ENCODE data around the gene TRIM2. TPM values are rescaled to one million over a fixed set of nuclear protein-coding genes. Genes with fewer than 3 reads are reported as not detected.

The TRIM2 gene
- total and polyA plus RNA-seq, 2 donors, result 15.1 to 119 TPM

DNA sequence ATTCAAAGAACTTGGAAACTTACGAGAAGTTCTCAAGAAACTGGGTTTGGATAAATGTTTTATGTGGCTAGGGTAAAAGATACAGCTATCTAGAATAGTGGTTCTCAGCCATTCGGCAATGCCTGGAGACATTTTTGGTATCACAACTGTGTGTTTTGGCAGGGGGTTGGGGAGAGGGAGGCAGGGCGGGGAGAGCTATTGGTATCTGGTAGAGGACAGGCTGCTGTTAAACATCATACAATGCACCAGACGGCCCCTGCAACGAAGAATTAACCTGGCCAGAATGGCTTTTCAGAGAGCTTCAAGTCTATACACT lies 89.5 kb downstream of the TRIM2 start:
- WGBS, result 85% methylated on average over 5 of the region's 5 CpGs
- Histone ChIP-seq H3K36me3 (ENCODE audit: insufficient read depth) (no peaks in the 10 kb centered on the region), H3K27ac (ENCODE audit: low read depth) (no peak overlapping the region), H3K4me1 (ENCODE audit: insufficient read depth) (no peaks in the 10 kb centered on the region), H3K4me3 (ENCODE audit: low read depth, low read length) (no peak overlapping the region)
- no peak for DNase-seq (ENCODE audit: extremely low spot score)

DNA sequence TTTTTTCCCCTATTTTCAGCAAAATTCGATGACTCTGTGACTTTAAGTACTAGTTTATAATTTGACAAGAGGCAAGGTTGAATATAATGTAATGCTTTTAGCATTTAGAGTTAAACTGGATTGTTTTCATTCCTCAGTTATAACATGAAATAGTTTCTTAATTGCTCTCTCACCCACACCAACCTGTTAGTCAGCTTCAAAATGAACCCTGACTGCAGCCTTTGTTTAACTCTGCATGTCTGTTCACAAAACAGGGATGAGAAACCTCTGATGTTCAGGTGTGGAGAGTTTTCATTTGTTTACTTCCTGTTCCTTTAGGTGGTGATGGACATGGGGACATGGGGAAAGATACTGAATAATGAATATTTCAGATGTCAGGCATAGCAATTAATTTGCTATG lies 90.4 kb downstream of the TRIM2 start:
- DNase-seq (ENCODE audit: extremely low spot score), result peak; percentile 18
- H3K36me3 ChIP-seq (ENCODE audit: insufficient read depth), result no peaks in the 10 kb centered on the region
- no peak overlapping the region for H3K27ac ChIP-seq (ENCODE audit: low read depth)
- WGBS, result 94% methylated on average over 1 of the region's 1 CpG
- no peak overlapping the region for H3K4me3 ChIP-seq (ENCODE audit: low read depth, low read length)
- no peaks in the 10 kb centered on the region for H3K4me1 ChIP-seq (ENCODE audit: insufficient read depth)

DNA sequence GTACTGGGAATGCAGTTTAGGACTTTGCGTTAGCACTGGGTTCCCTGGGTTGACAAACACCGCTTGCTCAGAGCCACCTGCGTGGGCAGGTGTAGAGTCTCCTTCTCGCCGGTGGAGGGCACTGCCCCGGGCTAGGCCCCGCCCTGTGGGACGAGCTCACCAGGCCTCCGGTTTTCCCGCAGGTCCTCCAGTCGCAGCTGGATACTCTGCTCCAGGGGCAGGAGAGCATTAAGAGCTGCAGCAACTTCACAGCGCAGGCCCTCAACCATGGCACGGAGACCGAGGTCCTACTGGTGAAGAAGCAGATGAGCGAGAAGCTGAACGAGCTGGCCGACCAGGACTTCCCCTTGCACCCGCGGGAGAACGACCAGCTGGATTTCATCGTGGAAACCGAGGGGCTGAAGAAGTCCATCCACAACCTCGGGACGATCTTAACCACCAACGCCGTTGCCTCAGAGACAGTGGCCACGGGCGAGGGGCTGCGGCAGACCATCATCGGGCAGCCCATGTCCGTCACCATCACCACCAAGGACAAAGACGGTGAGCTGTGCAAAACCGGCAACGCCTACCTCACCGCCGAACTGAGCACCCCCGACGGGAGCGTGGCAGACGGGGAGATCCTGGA lies 91.0 kb downstream of the TRIM2 start:
- 94% methylated on average over 40 of the region's 40 CpGs for WGBS
- no peak for DNase-seq (ENCODE audit: extremely low spot score)
- Histone ChIP-seq H3K4me3 (ENCODE audit: low read depth, low read length) (no peak overlapping the region), H3K27ac (ENCODE audit: low read depth) (no peak overlapping the region), H3K4me1 (ENCODE audit: insufficient read depth) (no peaks in the 10 kb centered on the region), H3K36me3 (ENCODE audit: insufficient read depth) (peaks cover 2% of the 10 kb centered on the region)

DNA sequence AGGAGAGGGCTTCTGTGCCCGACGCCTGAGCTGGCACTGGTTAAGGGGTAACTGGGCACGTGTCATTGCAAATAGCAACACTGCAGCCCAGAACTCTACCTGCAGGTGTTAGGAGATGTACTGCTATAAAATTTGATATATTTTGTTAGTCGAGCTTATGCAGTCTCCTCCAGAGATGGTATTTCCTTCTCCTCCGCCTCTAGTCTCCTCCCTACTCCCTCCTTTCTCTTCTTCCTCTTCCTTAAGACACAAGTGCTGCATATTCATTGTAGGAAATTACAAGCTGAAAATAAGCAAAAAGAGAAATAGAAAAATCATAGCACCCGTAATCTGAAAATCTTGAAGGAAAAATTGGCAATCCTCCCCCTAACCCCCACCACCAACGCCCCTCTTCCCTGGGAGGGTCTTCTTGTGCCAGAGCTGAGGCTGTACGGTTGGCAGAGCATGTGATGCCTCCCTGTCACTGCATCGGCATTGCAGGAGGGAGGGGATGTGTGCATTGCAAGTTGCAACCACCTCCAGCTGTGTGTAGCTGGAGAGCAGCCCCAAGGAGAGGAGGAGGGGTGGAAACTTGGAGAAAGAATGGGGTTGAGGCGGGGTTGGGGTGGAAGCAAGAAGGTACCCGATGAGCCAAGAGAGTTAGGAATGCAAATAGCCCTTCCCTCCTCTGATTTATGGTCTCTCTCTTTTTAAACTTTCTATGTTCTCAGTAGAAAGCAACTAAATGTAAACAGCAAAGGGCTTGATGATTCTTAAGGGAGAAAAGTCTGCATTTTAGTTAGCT lies 92.0 kb downstream of the TRIM2 start:
- H3K27ac ChIP-seq (ENCODE audit: low read depth), result no peak overlapping the region
- H3K4me1 ChIP-seq (ENCODE audit: insufficient read depth), result no peaks in the 10 kb centered on the region
- H3K36me3 ChIP-seq (ENCODE audit: insufficient read depth), result peaks cover 3% of the 10 kb centered on the region
- H3K4me3 ChIP-seq (ENCODE audit: low read depth, low read length), result no peak overlapping the region
- 33% methylated on average over 11 of the region's 11 CpGs for WGBS
- peak; percentile 77 for DNase-seq (ENCODE audit: extremely low spot score)

DNA sequence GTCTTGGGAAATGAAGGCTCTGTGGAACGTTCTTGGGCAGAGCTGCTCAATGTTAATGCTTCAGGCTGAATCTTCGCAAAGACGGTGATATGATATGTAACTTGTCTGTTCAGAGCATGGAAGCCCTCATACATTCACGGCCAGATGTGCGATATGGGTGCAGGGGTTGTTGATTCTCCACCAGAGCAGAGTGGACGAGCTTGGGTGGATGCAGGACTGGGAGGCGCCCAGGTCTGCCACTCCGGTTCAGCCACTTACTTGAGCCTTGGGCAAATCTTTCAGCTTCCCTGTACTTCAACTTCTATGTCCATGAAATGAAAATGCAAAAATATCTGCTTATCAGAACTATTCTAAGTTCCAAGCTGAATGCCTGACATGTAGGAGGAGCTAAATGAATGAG lies 92.9 kb downstream of the TRIM2 start:
- no peaks in the 10 kb centered on the region for H3K4me1 ChIP-seq (ENCODE audit: insufficient read depth)
- DNase-seq (ENCODE audit: extremely low spot score), result no peak
- no peak overlapping the region for H3K4me3 ChIP-seq (ENCODE audit: low read depth, low read length)
- no peak overlapping the region for H3K27ac ChIP-seq (ENCODE audit: low read depth)
- H3K36me3 ChIP-seq (ENCODE audit: insufficient read depth), result peaks cover 3% of the 10 kb centered on the region
- 49% methylated on average over 8 of the region's 8 CpGs for WGBS

DNA sequence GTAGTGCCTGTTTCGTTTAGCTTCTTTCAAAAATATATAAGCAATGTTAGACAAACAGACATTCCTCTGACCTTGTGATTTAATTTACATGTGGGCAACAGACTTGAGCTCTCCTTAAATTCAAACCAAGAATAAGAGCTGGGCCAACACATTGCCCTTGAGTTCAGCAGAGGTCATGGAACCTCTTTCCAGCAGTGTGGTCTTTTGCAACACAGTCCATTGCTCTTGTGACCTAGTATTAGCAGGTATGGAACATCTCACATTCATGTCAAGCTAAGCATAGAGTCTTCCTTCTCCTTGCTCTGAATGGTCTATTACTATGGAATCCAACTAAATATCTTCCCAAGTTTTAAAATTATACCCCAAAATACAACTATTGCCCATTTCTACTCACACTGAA lies 106.5 kb downstream of the TRIM2 start:
- no peaks in the 10 kb centered on the region for H3K4me1 ChIP-seq (ENCODE audit: insufficient read depth)
- H3K4me3 ChIP-seq (ENCODE audit: low read depth, low read length), result no peak overlapping the region
- no peak for DNase-seq (ENCODE audit: extremely low spot score)
- no peaks in the 10 kb centered on the region for H3K36me3 ChIP-seq (ENCODE audit: insufficient read depth)
- no peak overlapping the region for H3K27ac ChIP-seq (ENCODE audit: low read depth)
- 86% methylated on average over 1 of the region's 1 CpG for WGBS

DNA sequence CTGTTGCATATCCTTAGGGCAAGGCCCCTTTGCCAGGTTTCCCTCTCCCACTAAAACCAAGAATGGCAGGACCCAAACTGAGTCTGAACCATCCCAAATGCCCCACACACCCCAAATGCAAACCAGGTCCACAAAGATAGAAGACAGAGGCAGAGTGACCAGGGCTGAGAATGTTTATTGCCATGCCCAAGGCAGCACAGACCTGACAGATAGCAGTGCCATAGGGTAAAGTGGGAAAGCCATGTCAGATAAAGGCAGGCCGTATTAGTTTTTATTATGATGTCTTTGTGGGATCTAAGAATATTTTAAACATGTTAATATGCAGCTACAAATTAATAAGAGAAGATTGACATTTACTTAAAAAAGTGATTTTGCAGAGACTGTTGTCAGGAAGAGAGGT lies 110.7 kb downstream of the TRIM2 start:
- WGBS, result 92% methylated on average over 1 of the region's 1 CpG
- Histone ChIP-seq H3K4me3 (ENCODE audit: low read depth, low read length) (no peak overlapping the region), H3K36me3 (ENCODE audit: insufficient read depth) (no peaks in the 10 kb centered on the region), H3K27ac (ENCODE audit: low read depth) (no peak overlapping the region), H3K4me1 (ENCODE audit: insufficient read depth) (no peaks in the 10 kb centered on the region)
- DNase-seq (ENCODE audit: extremely low spot score), result no peak

DNA sequence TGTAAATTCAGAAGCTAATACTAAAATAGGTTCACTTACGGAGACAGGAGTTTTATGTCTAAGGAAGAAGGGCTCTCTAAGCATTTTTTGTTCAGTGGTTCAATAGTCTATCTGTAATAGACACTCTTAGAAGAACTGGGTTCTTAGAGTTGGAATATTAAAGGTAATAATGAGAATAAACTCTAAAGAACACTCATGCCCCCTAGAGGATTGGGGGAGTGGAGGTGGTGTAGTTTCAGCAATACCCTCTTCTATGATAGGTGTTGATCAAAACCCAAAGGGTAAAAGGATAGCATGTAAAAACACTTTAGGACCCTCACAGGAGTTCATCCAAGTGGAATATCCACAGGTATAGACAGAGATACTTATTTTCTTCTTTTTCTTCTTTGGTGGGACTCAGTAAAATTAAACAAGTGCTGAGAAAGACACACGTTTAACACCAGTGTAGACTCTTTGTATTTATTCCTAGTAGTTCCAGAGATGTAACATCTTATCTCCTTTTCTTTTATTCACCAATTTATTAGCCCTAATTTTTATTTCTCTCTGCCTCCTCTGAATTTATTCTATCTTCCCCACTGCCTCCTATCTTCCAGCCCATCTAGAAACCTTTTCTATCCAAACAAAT lies 114.6 kb downstream of the TRIM2 start:
- no peak for DNase-seq (ENCODE audit: extremely low spot score)
- H3K4me1 ChIP-seq (ENCODE audit: insufficient read depth), result no peaks in the 10 kb centered on the region
- H3K4me3 ChIP-seq (ENCODE audit: low read depth, low read length), result no peak overlapping the region
- H3K27ac ChIP-seq (ENCODE audit: low read depth), result no peak overlapping the region
- no peaks in the 10 kb centered on the region for H3K36me3 ChIP-seq (ENCODE audit: insufficient read depth)
- 58% methylated on average over 2 of the region's 2 CpGs for WGBS

DNA sequence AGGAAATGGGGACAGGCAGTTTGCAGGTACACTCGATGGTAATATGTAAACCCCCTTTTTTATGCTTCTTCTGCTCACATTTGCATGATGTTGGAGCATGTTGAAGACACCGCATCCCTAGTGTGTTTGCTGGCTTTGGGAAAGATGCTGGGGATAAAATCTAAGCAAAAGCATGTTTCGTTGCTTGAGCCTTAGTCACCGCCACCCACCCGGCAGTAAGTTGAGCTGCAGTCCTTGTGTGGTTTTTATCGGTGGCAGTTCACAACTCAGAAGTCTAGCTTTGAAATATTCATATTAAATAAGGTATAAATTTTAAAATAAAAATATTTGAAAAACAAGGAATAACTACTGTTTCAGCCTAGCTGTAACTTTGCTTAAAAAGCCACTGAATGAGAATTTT lies 118.5 kb downstream of the TRIM2 start:
- no peaks in the 10 kb centered on the region for H3K4me1 ChIP-seq (ENCODE audit: insufficient read depth)
- no peak overlapping the region for H3K27ac ChIP-seq (ENCODE audit: low read depth)
- DNase-seq (ENCODE audit: extremely low spot score), result no peak
- WGBS, result 81% methylated on average over 6 of the region's 6 CpGs
- H3K36me3 ChIP-seq (ENCODE audit: insufficient read depth), result no peaks in the 10 kb centered on the region
- no peak overlapping the region for H3K4me3 ChIP-seq (ENCODE audit: low read depth, low read length)

DNA sequence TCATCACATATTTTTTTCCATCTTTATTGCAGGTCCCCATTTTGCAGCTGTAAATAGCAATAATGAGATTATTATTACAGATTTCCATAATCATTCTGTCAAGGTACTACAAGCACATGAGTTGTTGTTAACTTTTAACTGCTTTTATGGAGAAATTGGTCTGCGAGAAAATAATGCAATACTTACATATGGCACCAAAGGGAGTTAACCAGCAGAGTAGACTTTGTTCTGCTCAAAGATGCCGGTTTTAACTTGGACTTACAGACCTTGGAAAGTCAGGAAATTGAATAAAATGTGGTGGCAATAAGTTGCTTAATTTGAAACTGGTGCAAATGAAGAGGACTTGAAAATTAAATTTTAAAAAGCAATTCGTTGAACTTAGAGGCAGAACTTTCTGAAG lies 119.8 kb downstream of the TRIM2 start:
- no peak for DNase-seq (ENCODE audit: extremely low spot score)
- H3K4me1 ChIP-seq (ENCODE audit: insufficient read depth), result no peaks in the 10 kb centered on the region
- no peaks in the 10 kb centered on the region for H3K36me3 ChIP-seq (ENCODE audit: insufficient read depth)
- H3K27ac ChIP-seq (ENCODE audit: low read depth), result no peak overlapping the region
- 92% methylated on average over 3 of the region's 3 CpGs for WGBS
- H3K4me3 ChIP-seq (ENCODE audit: low read depth, low read length), result no peak overlapping the region

DNA sequence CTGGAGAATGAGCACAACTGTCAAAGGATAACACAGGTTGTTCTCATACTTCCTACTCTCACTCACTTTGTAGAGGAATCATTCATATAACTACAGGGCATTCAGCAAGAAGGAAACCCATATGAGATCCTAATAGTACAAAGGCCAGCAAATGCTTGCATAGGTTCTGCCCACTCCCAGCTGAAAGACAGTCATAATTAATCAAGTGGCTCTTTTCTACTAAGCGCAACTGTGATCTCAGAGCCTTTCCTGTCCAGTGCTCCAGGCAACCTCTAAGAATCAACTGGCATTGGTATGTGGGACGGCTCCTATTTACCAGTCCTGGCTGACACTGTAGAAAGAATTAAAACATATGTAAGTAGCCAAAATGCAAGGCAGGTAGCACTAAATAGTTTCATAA lies 121.3 kb downstream of the TRIM2 start:
- no peak overlapping the region for H3K4me3 ChIP-seq (ENCODE audit: low read depth, low read length)
- no peaks in the 10 kb centered on the region for H3K36me3 ChIP-seq (ENCODE audit: insufficient read depth)
- no peak overlapping the region for H3K27ac ChIP-seq (ENCODE audit: low read depth)
- 99% methylated on average over 2 of the region's 2 CpGs for WGBS
- no peak for DNase-seq (ENCODE audit: extremely low spot score)
- no peaks in the 10 kb centered on the region for H3K4me1 ChIP-seq (ENCODE audit: insufficient read depth)

DNA sequence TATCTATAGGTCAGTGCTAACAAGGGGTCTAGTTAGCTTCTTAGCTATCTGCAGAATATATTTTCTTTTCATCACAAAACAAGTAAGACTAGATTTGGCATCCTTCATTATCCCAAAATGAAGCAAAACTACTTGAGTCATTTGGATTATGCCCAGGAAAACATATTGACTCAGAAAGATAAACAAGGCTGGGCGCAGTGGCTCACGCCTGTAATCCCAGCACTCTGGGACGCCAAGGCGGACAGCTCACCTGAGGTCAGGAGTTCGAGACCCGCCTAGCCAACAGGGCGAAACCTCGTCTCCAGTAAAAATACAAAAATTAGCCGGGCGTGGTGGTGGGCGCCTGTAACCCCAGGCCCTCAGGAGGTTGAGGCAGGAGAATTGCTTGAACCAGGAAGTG lies 122.3 kb downstream of the TRIM2 start:
- no peak overlapping the region for H3K4me3 ChIP-seq (ENCODE audit: low read depth, low read length)
- H3K27ac ChIP-seq (ENCODE audit: low read depth), result no peak overlapping the region
- WGBS, result 91% methylated on average over 11 of the region's 11 CpGs
- H3K4me1 ChIP-seq (ENCODE audit: insufficient read depth), result no peaks in the 10 kb centered on the region
- H3K36me3 ChIP-seq (ENCODE audit: insufficient read depth), result no peaks in the 10 kb centered on the region
- DNase-seq (ENCODE audit: extremely low spot score), result no peak

DNA sequence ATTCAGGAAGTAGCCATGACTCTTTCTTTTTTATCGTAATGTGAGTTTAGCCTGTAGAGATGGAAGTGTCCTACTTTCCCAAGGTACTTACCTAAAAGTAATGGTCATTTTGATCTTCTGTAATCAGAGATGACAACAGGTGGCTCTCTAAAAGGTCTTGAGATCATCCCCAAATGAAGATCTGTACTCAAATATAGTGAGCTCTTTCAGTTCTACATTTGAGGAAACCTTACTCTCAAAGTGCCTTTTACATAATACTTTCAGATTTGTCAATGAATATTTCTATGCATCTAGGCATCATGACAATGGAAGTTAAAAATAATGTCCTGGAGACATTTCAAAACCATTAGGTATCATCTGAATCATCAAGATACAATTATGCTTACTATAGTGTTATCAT lies 123.0 kb downstream of the TRIM2 start:
- 90% methylated on average over 1 of the region's 1 CpG for WGBS
- H3K27ac ChIP-seq (ENCODE audit: low read depth), result no peak overlapping the region
- DNase-seq (ENCODE audit: extremely low spot score), result no peak
- H3K4me1 ChIP-seq (ENCODE audit: insufficient read depth), result no peaks in the 10 kb centered on the region
- H3K36me3 ChIP-seq (ENCODE audit: insufficient read depth), result no peaks in the 10 kb centered on the region
- H3K4me3 ChIP-seq (ENCODE audit: low read depth, low read length), result no peak overlapping the region

DNA sequence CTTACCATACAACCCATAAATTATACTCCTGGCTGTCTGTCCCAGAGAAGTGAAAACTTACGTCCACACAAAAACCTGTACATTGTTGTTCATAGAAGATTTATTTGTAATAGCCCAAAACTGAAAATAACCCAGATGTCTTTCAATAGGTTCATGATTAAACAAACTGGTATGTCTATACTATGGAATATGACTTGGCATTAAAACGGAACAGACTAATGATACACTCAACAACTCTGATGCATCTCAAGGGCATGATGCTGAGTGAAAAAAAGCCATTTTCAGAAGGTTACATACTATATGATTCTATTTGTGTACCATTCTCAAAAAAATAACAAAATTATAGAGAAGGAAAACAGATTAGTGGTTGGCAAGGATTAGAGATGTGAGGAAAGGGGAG lies 128.7 kb downstream of the TRIM2 start:
- 90% methylated on average over 2 of the region's 2 CpGs for WGBS
- DNase-seq (ENCODE audit: extremely low spot score), result no peak
- H3K27ac ChIP-seq (ENCODE audit: low read depth), result no peak overlapping the region
- peaks cover 2% of the 10 kb centered on the region for H3K36me3 ChIP-seq (ENCODE audit: insufficient read depth)
- H3K4me3 ChIP-seq (ENCODE audit: low read depth, low read length), result no peak overlapping the region
- H3K4me1 ChIP-seq (ENCODE audit: insufficient read depth), result no peaks in the 10 kb centered on the region
